ENCODE data around the gene FOXP1. TPM values are rescaled to one million over a fixed set of nuclear protein-coding genes. Genes with fewer than 3 reads are reported as not detected.
A peak's percentile ranks its signal among the peaks of the same experiment; 100 is the strongest.

Gene FOXP1
- total and polyA plus RNA-seq, 12 donors = 4.8 to 56.0 (median 43.8) TPM

DNA sequence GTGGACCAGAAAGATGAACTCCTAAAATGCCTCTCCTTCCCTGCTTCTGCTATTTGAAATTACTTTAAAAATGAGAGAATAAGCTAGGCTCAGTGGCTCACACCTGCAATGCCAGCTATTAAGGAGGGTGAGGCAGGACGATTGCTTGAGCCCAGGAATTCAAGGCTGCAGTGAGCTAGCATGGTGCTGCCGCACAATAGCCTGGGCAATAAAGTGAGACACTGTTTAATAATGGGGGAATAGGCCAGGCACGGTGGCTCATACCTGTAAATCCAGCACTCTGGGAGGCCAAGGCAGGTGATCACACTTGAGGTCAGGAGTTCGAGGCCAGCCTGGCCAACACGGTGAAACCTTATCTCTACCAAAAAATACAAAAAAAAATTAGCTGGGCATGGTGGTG, 271.1 kb downstream of the FOXP1 start:
- intact Hi-C loops (cut with DNase I) = loop anchor here in 2 of 10 donors (5.0 to 10.0 kb wide), 3 partner anchors 82 to 272 kb away; partner anchors contain the start of gene FOXP1 (in 2 of the 2)
- ATAC-seq = no peak
- Histone ChIP-seq H3K36me3 (no peaks in the 10 kb centered on the region), H3K27me3 (no peaks in the 10 kb centered on the region), H3K4me3 (no peak overlapping the region), H3K9me3 (no peaks in the 10 kb centered on the region), H3K27ac (no peak overlapping the region), H3K4me1 (peaks cover 0 to 35% (median 21%) of the 10 kb centered on the region in 9 donors)
- no peak for DNase-seq
- WGBS, 2 donors = 86 to 93% methylated on average over 5 of the region's 5 CpGs
- TF ChIP-seq, protein P1, sequence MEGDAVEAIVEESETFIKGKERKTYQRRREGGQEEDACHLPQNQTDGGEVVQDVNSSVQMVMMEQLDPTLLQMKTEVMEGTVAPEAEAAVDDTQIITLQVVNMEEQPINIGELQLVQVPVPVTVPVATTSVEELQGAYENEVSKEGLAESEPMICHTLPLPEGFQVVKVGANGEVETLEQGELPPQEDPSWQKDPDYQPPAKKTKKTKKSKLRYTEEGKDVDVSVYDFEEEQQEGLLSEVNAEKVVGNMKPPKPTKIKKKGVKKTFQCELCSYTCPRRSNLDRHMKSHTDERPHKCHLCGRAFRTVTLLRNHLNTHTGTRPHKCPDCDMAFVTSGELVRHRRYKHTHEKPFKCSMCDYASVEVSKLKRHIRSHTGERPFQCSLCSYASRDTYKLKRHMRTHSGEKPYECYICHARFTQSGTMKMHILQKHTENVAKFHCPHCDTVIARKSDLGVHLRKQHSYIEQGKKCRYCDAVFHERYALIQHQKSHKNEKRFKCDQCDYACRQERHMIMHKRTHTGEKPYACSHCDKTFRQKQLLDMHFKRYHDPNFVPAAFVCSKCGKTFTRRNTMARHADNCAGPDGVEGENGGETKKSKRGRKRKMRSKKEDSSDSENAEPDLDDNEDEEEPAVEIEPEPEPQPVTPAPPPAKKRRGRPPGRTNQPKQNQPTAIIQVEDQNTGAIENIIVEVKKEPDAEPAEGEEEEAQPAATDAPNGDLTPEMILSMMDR (IDR thresholded peaks at IDR 0.05) = no peak

DNA sequence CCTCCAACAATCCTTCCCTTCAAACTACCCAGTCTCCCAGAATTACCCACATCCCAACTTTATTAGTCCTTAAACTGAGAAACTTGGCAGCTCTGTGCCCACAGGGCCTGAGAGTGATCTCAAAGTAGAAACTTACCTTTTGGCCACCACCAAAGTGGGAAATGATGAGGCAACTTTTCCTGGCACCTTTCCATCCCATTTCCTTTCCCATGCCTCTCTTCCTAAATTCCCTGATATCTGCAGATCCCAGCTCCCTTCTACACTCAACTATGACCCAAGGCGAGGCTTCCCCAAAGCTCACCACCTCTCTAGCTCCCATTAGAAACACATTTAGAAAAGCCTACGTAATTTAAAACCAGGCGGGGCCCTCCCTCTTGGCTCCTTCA, 271.9 kb downstream of the FOXP1 start:
- Histone ChIP-seq H3K9me3 (no peaks in the 10 kb centered on the region), H3K4me3 (no peak overlapping the region), H3K4me1 (peaks cover 0 to 34% (median 20%) of the 10 kb centered on the region in 9 donors), H3K36me3 (no peaks in the 10 kb centered on the region), H3K27ac (peak overlapping the region in 4 of 10 donors; percentile 18 to 70 (median 45)), H3K27me3 (no peaks in the 10 kb centered on the region)
- TF ChIP-seq, protein P1 (IDR thresholded peaks at IDR 0.05) = no peak
- 88 to 90% methylated on average over 3 of the region's 3 CpGs for WGBS, 2 donors
- intact Hi-C loops (cut with DNase I) = loop anchor here in 2 of 10 donors (5.0 to 10.0 kb wide), 3 partner anchors 83 to 273 kb away; partner anchors contain the start of gene FOXP1 (in 2 of the 2)
- DNase-seq (peak in 1 of 2 donors; percentile 16), ATAC-seq (peak in 4 of 8 donors; percentile 22 to 46 (median 38))

DNA sequence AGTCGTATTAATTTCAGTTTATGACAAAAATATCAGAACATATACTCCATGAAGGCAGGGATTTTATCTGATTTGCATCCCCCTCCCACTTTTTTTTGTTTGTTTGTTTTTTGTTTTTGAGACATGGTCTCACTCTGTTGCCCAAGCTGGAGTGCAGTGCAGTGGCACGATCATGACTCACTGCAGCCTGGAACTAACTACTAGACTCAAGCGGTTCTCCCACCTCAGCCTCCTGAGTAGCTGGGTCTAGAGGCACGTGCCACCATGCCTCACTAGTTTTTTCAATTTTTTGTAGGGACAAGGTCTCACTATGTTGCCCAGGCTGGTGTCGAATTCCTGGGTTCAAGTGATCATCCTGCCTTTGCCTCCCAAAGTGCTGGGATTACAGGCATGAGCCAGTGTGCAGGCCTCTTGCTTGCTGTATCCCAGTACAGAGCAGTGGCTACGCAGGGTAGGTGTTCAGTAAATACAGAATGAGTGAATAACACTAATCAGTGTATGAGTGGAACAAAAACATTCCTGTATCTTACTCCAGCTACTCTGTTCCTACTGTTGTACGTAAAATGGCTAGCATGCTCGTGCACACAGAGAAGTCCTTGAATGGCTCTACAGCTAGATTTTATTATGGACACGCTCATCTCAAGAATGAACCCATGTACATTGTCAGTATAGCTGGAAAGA, 272.4 kb downstream of the FOXP1 start:
- Histone ChIP-seq H3K4me1 (peaks cover 0 to 37% (median 21%) of the 10 kb centered on the region in 9 donors), H3K4me3 (no peak overlapping the region), H3K27me3 (no peaks in the 10 kb centered on the region), H3K36me3 (no peaks in the 10 kb centered on the region), H3K27ac (peak overlapping the region in 7 of 10 donors; percentile 5 to 70 (median 24)), H3K9me3 (no peaks in the 10 kb centered on the region)
- ATAC-seq (peak in 5 of 8 donors; percentile 8 to 35 (median 25)), DNase-seq (no peak)
- TF ChIP-seq, protein P1 (IDR thresholded peaks at IDR 0.05) = peak in 2 of 9 donors; percentile 2 to 4
- 85 to 92% methylated on average over 9 of the region's 9 CpGs for WGBS, 2 donors
- intact Hi-C loops (cut with DNase I) = loop anchor here in 2 of 10 donors (5.0 to 10.0 kb wide), 3 partner anchors 84 to 274 kb away; partner anchors contain the start of gene FOXP1 (in 2 of the 2)

DNA sequence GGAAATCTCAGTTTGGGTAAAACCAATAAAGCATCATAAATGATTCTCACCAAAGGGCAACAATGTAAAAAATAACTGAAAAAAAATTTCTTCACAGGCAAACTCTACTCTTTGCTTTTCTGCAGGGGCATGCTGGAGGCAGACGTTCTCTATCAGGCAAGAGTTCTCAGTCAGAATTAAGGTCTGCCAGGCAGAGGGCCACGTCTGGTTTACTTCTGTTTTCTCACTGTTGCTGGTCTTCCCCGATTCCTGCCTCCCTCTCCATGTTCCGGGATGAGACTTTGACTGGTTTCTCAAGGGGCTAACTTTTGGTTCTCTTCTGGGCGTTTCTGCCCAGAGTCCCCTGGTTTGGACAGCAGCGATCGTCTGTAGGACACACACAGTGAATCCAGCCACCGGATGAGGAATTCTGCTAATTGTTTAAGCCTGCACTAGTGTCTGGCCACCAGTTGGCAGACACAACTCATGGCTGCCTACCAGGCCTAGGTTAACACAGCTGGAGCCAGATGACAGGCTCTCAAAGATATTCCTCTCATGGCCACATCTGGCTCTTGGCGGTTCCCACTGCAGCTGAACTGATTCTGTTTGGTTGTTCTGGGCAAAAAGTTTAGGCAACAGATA, 273.1 kb downstream of the FOXP1 start:
- Histone ChIP-seq H3K9me3 (no peaks in the 10 kb centered on the region), H3K36me3 (no peaks in the 10 kb centered on the region), H3K4me1 (peaks cover 0 to 44% (median 27%) of the 10 kb centered on the region in 9 donors), H3K27me3 (no peaks in the 10 kb centered on the region), H3K27ac (peak overlapping the region in 8 of 10 donors; percentile 18 to 70 (median 32)), H3K4me3 (no peak overlapping the region)
- 37 to 50% methylated on average over 9 of the region's 9 CpGs for WGBS, 2 donors
- ATAC-seq (peak; percentile 59 to 85 (median 72)), DNase-seq (peak; percentile 44 to 46)
- TF ChIP-seq, protein P1 (IDR thresholded peaks at IDR 0.05) = peak in 6 of 9 donors; percentile 9 to 37 (median 25)
- intact Hi-C loops (cut with DNase I) = loop anchor here in 2 of 10 donors (5.0 to 10.0 kb wide), 3 partner anchors 84 to 274 kb away; partner anchors contain the start of gene FOXP1 (in 2 of the 2)

Data from heart right ventricle (tissue), 16 donors.